Activated T-helper 2 cell treated with anti-CD3 and anti-CD28 coated beads, Interferon-gamma antibody, Interleukin-2, Interleukin-4, amounts not matched to agents 10 μg/mL and 5 μg/mL and 100 μg/mL, durations not matched to agents 14 hours and 24 hours and 36 hours (primary cell): Measurements from ENCODE around the gene TET2. TPM values are rescaled to one million over a fixed set of nuclear protein-coding genes. Genes with fewer than 3 reads are reported as not detected.

Experiments used
- DNase-seq: peaks from one replicate; pipeline ENCODE4 v3.0.0; 2021; ENCODE audit warnings: low spot score
- H3K27ac Mint-ChIP-seq: one replicate; pipeline ENCODE4 v1.8.0; 2021; ENCODE audit warnings: mixed read lengths
- H3K27me3 Mint-ChIP-seq: one replicate; pipeline ENCODE4 v1.8.0; 2021; ENCODE audit warnings: low read depth, mixed read lengths
- H3K36me3 Mint-ChIP-seq: one replicate; pipeline ENCODE4 v1.8.0; 2021; ENCODE audit warnings: low read depth, mixed read lengths
- H3K4me1 Mint-ChIP-seq: one replicate; pipeline ENCODE4 v1.8.0; 2021; ENCODE audit warnings: low read depth, mixed read lengths
- H3K4me3 Mint-ChIP-seq: one replicate; pipeline ENCODE4 v1.8.0; 2021; ENCODE audit warnings: low read depth, mild to moderate bottlenecking, moderate library complexity, mixed read lengths
- H3K9me3 Mint-ChIP-seq: one replicate; pipeline ENCODE4 v1.8.0; 2021; ENCODE audit warnings: mixed read lengths
- intact Hi-C: fragments of 100-400 bp; cut with micrococcal nuclease; formaldehyde crosslinking; loops from one replicate; pipeline ENCODE4 v1.15.1; 2023
- total RNA-seq: library from RNA; stranded (reverse); gene quantifications from 2 replicates; pipeline ENCODE4 v1.2.3, GENCODE V29; 2022

Gene TET2
- total RNA-seq, 1 donor from 2014 or later, result 31.2 TPM

DNA sequence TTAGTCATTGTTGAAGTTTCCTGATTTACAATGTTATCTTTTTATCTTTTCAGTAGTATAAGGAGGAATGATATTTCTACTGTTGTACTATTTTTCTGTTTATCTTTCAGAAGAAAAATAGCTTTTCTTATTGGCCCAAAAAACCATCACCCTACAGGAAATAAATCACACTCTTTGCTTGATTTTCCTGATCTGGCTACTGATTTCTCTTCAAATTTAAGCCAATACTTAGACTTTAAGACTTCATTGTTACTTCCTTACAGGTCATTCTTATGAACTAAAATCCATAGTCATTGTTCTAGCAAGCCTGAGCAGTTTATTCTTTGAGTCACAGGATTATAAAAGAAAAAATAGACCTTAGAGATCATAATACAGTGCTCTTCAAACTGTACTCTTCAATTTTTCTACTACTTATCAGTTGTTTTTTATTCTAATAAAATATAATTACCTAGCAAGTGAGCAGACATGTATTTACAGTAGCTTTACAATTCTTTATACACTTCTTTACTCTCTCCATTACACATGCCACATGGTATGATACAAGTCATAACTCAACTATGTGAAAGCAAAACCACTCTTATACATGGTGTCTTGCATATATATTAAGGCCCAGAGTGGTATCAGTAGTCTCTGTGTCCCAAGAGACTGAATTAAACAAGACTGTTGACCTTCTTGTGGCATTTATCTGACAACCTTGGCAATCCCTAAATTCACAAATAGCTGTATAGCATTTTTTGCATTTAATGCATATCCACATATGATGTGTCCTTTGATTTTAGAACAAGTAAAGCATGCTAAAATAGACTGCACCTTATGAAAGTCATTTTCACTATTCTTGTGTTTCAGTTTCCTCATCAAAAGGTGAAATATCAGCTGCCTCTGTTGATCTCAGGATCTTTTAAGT is 47.9 kb downstream of the TET2 start:
- intact Hi-C loops, result loop anchor here (2.0 to 5.0 kb wide), 3 partner anchors 20 to 258 kb away; no protein-coding TSS in a partner anchor
- Mint-ChIP-seq H3K4me1 (peaks cover 42% of the 10 kb centered on the region), H3K36me3 (peaks cover 62% of the 10 kb centered on the region)

DNA sequence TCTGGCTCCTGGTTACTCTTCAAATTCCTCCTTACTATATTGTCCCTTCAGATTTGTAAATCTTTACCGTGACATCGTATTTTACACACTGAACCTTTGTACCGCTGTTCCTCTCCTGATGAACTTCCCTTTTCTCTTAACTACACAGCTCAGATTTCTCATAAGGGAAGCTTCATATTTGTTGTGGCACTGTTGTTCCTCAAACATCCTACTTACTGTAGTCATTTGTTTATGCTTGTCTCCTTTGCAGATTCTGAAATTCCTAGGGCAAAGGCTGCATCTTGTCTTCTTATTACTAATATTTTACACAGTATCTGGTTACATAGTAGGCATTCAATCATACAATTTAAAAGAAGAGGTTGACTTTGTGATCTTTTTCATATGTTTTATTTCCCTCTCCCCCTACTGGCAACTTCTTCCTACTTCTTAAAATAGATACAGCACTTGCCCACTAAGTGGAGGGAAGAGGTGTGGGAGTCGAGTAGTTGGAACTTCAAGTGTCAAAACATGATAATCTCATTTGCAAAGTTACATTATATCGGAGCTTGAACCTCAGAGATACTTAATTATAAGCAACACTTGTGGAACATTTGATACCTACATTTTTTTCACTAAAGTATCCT is 50.0 kb downstream of the TET2 start:
- no peaks in the 10 kb centered on the region for H3K27me3 Mint-ChIP-seq
- H3K9me3 Mint-ChIP-seq, result no peaks in the 10 kb centered on the region
- intact Hi-C loops, result no loop called here
- DNase-seq, result no peak
- H3K27ac Mint-ChIP-seq, result no peak overlapping the region
- H3K36me3 Mint-ChIP-seq, result peaks cover 54% of the 10 kb centered on the region
- H3K4me1 Mint-ChIP-seq, result peaks cover 32% of the 10 kb centered on the region
- no peak overlapping the region for H3K4me3 Mint-ChIP-seq

More for the DNA sequence above, 47.9 kb downstream of the TET2 start:
- no peaks in the 10 kb centered on the region for H3K9me3 Mint-ChIP-seq
- H3K4me3 Mint-ChIP-seq, result no peak overlapping the region
- DNase-seq, result no peak
- H3K27ac Mint-ChIP-seq, result peak overlapping the region; percentile 46
- H3K27me3 Mint-ChIP-seq, result no peaks in the 10 kb centered on the region

DNA sequence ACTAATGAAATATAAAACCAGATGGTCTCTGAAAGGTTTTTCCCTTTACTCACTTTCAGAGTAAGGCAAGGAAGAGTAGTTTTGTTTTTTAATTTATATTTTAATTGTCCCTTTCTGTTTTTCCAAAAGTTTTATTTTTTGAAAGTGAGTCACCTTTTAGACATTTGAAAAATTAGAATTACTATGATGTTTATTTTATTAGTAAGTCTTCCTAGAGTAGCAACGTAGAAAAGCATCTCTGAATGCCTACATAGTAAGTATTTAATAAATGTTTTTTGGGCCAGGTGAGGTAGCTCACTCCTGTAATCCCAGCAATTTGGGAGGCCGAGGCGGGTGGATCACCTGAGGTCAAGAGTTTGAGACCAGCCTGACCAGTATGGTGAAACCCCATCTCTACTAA is 51.1 kb downstream of the TET2 start:
- intact Hi-C loops, result no loop called here
- Mint-ChIP-seq H3K4me3 (no peak overlapping the region), H3K4me1 (peaks cover 29% of the 10 kb centered on the region), H3K27me3 (no peaks in the 10 kb centered on the region), H3K9me3 (no peaks in the 10 kb centered on the region), H3K36me3 (peaks cover 52% of the 10 kb centered on the region), H3K27ac (no peak overlapping the region)
- no peak for DNase-seq

DNA sequence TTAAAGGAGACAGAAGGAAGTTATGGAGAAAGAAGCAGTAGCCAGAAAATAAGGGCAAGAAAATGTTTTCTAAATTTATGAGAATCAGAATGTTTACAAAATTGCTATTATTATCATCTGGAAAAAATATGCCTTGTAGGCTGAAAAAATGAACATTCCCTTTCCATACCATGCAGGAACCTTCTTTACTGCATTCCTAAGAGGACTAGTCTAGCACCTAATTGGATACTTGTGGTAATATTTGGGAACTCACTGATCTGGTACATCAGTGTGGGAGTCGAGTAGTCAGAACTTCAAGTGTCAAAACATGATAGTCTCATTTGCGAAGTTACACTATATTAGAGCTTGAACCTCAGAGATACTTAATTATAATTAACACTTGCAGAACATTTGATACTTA is 51.9 kb downstream of the TET2 start:
- intact Hi-C loops, result no loop called here
- H3K4me1 Mint-ChIP-seq, result peaks cover 23% of the 10 kb centered on the region
- DNase-seq, result no peak
- H3K36me3 Mint-ChIP-seq, result peaks cover 49% of the 10 kb centered on the region
- H3K4me3 Mint-ChIP-seq, result no peak overlapping the region
- no peaks in the 10 kb centered on the region for H3K9me3 Mint-ChIP-seq
- H3K27ac Mint-ChIP-seq, result no peak overlapping the region
- no peaks in the 10 kb centered on the region for H3K27me3 Mint-ChIP-seq

DNA sequence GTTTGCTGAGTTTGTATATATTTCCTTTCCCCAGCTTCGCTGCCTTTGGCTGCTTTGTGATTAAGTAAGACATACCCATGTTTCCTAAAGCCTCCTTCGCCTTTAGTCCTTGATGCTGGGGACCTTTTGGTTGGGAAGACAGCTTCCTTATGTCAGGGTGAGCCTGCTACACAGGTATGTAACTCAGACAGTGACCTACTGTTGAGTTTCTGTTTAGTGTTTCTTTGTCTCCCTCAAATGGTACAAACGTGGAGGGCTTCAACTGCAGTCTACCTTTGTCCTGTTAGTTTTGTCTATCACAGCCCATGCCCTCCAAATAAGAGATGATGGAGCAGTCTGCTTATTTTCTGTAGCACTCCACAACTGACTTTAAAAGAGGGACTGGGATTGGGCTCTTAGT is 59.5 kb downstream of the TET2 start:
- Mint-ChIP-seq H3K27me3 (no peaks in the 10 kb centered on the region), H3K4me3 (no peak overlapping the region), H3K4me1 (peaks cover 3% of the 10 kb centered on the region), H3K27ac (no peak overlapping the region), H3K36me3 (peaks cover 41% of the 10 kb centered on the region), H3K9me3 (no peaks in the 10 kb centered on the region)
- intact Hi-C loops, result no loop called here
- DNase-seq, result no peak

DNA sequence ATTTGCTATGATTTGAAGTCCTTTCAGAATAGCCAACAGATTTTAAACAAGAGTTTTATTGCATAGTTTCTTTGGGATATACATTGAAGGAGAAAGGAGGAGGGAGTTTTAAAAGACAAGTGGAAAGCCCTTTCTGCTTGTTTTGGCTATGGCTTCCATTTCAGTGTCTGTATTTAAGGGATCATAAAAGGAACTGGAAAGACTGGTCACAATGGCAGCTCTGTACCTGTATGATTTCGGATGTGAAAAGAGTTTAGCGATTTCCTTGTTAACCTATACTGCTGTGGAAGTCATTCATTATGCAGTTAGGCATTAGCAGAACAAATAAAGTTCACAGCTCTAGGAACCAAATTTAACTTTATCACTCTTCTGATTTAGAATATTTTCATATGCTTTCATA is 60.7 kb downstream of the TET2 start:
- DNase-seq, result no peak
- H3K36me3 Mint-ChIP-seq, result peaks cover 49% of the 10 kb centered on the region
- no peaks in the 10 kb centered on the region for H3K27me3 Mint-ChIP-seq
- no peak overlapping the region for H3K27ac Mint-ChIP-seq
- H3K4me3 Mint-ChIP-seq, result no peak overlapping the region
- intact Hi-C loops, result no loop called here
- H3K4me1 Mint-ChIP-seq, result peaks cover 3% of the 10 kb centered on the region
- H3K9me3 Mint-ChIP-seq, result no peaks in the 10 kb centered on the region

DNA sequence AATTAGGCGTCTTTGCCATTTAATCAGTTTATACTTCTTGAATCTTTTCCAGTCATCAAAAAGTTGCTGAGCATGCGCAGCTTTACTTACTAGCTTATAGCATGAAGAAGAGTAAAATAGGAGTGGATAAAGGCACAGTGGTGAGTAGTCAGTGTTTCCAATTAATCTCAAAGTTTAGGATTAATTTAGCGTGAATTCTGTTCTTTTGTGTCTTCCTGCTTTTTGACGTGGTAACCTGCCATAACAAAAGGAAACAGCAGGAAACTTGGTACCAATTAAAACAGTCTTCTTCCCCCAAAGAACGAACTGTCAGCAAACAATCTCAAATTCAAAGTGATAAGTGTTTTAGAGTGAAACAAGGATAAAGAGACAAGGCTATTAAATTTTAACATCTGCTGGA is 61.9 kb downstream of the TET2 start:
- Mint-ChIP-seq H3K9me3 (no peaks in the 10 kb centered on the region), H3K36me3 (peaks cover 45% of the 10 kb centered on the region), H3K4me1 (no peaks in the 10 kb centered on the region), H3K27me3 (no peaks in the 10 kb centered on the region), H3K27ac (no peak overlapping the region), H3K4me3 (no peak overlapping the region)
- intact Hi-C loops, result no loop called here
- DNase-seq, result no peak

DNA sequence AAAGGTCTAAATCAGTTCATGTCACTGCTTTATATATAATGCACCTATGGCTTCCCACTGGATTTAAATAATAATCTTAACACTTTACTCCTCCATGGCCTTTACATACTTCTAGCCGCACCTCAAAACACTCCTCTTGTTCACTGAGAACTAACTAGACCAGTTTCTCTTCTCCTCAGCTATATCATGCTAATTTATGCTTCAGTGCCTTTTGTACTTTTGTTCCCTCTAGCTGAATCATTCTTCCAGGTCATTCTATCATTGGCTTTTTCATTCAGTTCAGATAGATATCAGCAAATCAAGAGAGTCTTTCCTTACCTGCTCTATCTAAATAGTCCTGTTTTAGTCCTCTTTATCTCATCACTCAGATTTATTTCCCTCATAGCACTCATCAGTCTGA is 64.2 kb downstream of the TET2 start:
- intact Hi-C loops, result no loop called here
- peaks cover 12% of the 10 kb centered on the region for H3K4me1 Mint-ChIP-seq
- H3K9me3 Mint-ChIP-seq, result no peaks in the 10 kb centered on the region
- H3K27me3 Mint-ChIP-seq, result no peaks in the 10 kb centered on the region
- no peak overlapping the region for H3K4me3 Mint-ChIP-seq
- no peak overlapping the region for H3K27ac Mint-ChIP-seq
- no peak for DNase-seq
- peaks cover 47% of the 10 kb centered on the region for H3K36me3 Mint-ChIP-seq

DNA sequence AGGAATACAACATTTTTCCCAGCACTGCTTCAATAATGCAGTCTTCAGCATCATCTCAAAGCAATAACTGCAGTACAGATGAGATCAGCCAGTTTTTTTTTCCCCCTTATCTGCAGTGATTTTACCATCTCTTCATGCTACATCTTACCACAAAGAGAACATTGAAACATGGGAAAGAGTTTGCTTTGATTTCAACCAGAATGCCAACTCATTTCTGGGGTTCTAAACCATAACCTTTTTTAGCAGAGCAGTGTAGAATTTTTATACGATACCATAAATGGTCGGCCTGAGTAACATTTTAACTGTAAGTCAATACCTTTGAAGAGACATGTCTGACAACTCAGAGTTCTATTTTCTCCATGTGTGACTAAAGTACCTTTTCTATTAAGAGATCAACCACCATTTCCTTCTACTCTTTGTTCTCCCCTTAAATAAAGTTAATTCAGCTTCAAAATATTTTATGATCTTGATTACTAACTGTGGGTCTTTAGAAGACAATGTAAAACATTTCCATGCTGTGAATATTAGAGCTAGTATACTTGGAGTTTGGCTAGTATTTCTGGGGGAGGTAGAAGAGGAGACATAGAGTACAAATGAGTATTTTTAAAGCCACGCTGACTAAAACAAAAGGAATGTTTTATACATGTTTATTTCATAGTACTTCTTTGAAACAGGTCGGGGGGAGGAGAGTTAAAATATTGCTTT is 69.1 kb downstream of the TET2 start:
- intact Hi-C loops, result loop anchor here (1.0 to 5.0 kb wide), 8 partner anchors 21 to 258 kb away; partner anchors contain the start of gene TET2
- DNase-seq, result no peak
- Mint-ChIP-seq H3K9me3 (peaks cover 4% of the 10 kb centered on the region), H3K27ac (peak overlapping the region; percentile 63), H3K4me3 (no peak overlapping the region), H3K27me3 (no peaks in the 10 kb centered on the region), H3K4me1 (peaks cover 25% of the 10 kb centered on the region), H3K36me3 (peaks cover 53% of the 10 kb centered on the region)

DNA sequence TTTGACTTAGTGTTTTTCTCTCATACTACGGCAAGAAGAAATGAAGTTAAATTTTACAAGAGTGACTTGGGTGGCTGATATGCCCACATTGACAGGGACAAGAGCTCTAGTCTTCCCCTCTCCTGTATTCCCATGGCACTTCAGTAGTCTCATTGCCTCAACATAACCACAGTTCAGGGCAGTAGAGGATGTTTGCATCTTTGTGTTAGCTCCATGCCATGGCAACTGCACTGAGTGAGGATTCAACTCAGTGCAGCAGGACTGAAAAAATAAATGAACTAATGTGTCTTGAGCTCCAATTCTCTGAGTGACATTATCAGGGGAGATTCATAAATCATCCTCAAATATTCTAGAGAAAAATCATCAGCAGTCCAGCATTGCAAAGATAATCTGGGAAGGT is 78.8 kb downstream of the TET2 start:
- intact Hi-C loops, result no loop called here
- DNase-seq, result no peak
- Mint-ChIP-seq H3K36me3 (peaks cover 17% of the 10 kb centered on the region), H3K4me3 (no peak overlapping the region), H3K9me3 (no peaks in the 10 kb centered on the region), H3K27ac (no peak overlapping the region), H3K4me1 (peaks cover 7% of the 10 kb centered on the region), H3K27me3 (no peaks in the 10 kb centered on the region)

DNA sequence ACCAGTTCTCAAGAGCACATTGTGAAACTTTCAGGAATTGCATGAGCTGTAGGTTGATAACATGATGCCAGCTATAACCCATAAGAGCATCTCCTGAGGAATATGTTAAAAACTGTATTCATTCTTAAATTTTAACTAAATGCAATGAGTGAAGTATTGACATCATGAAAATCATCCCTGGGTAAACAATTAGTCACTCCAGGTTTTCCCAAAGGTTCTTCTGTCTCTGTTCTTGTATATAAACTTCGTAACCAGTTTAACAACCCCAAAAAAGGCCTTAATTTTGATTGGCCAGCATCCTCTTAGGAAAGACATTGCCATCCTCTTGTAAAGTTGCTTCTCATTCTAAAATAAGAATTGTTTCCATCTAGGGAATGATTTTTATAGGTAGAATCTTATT is 80.4 kb downstream of the TET2 start:
- peaks cover 5% of the 10 kb centered on the region for H3K4me1 Mint-ChIP-seq
- no peak overlapping the region for H3K27ac Mint-ChIP-seq
- no peak overlapping the region for H3K4me3 Mint-ChIP-seq
- peaks cover 4% of the 10 kb centered on the region for H3K9me3 Mint-ChIP-seq
- H3K27me3 Mint-ChIP-seq, result no peaks in the 10 kb centered on the region
- peaks cover 17% of the 10 kb centered on the region for H3K36me3 Mint-ChIP-seq
- DNase-seq, result no peak
- intact Hi-C loops, result no loop called here

DNA sequence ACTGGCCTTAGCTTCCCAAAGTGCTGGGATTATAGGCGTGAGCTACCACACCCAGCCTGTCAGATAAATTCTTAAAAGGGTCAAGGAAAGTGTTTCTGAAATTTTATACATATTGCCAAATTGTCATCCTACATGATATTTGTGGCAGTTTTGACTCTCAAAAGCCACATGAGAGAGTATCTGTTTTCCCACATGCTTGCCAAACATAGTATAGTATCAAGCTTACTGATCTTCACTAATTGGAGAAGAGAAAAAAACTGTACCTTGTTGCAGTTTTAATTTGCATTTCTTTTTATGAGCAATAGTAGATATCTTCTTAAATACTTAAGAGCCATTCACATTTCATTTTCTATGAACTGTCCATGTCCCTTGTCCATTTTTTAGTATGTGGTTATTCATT is 83.6 kb downstream of the TET2 start:
- intact Hi-C loops, result no loop called here
- no peak overlapping the region for H3K4me3 Mint-ChIP-seq
- H3K4me1 Mint-ChIP-seq, result peaks cover 4% of the 10 kb centered on the region
- no peak overlapping the region for H3K27ac Mint-ChIP-seq
- DNase-seq, result no peak
- peaks cover 38% of the 10 kb centered on the region for H3K36me3 Mint-ChIP-seq
- no peaks in the 10 kb centered on the region for H3K27me3 Mint-ChIP-seq
- peaks cover 4% of the 10 kb centered on the region for H3K9me3 Mint-ChIP-seq

DNA sequence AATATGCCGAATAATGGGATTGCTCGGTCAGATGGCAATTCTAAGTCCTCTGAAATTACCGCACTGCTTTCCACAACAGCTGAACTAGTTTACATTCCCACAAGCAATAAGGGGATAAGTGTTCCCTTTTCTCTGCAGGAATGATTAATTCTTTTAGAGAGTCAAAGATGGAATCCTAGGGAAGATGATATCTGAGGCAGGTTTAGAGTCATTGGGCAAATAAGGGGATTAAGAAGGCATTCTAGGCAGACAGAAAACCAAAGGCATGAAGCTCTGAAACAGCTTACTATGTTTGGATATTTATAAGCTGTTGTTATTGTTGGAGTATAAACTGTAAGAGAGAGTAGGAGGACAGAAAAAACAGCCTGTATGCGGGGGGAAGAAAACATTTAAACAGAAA is 85.7 kb downstream of the TET2 start:
- intact Hi-C loops, result no loop called here
- DNase-seq, result no peak
- H3K27ac Mint-ChIP-seq, result no peak overlapping the region
- no peaks in the 10 kb centered on the region for H3K27me3 Mint-ChIP-seq
- peaks cover 53% of the 10 kb centered on the region for H3K36me3 Mint-ChIP-seq
- H3K9me3 Mint-ChIP-seq, result peaks cover 4% of the 10 kb centered on the region
- H3K4me1 Mint-ChIP-seq, result peaks cover 8% of the 10 kb centered on the region
- no peak overlapping the region for H3K4me3 Mint-ChIP-seq
